Stimulated activated CD4-positive, alpha-beta T cell treated with anti-CD3 and anti-CD28 coated beads, Interleukin-1b, Interleukin-23, amount 100 ng/mL, for 24 hours (primary cell): ENCODE data around the gene TSC22D4.
"Not testable (repeated sequence)": the region's sequence is repeated elsewhere in the genome, so short reads cannot be mapped to it uniquely, and the experiment has no call there.

Source experiments
- DNase-seq, 4 experiments: peaks; one replicate each; pipeline ENCODE4 v3.0.0-alpha.2; 2020; ENCODE audit warnings: low read depth in 4 of 4, low spot score in 1 of 4

The TSC22D4 gene

DNA sequence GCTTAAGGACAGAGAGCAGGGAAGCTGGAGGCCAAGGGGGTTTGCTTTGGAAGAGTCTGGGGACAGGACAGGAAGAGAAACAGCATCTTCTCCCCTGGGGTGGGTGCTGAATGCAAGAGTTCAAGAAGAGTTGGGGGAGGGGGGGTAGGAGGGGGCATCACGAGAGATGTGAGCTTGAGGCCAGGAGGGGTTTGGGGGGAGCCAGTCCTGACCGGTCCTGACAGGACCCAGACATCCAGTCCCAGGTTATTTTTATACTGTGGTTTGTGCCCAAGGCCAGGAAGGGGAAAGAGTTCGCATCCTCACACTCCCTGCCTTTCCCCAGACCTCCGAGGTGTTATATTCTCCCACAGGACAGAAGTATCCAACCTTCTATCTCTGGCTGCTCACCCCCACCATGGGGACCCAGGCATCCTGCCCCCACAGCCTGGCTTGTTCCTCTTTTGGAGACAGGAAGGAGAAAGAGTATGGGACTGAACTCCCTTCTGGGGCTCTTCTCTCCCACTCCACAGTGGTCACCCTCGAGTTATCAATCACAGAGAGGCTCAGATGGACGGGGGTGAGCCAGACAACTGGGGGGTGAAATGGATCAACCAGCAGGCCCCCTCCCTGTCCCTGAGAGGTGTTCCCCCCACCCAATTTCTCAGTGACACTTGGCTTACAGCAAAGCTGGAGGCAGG, 2.8 kb downstream of the TSC22D4 start:
- DNase-seq, result no peak

DNA sequence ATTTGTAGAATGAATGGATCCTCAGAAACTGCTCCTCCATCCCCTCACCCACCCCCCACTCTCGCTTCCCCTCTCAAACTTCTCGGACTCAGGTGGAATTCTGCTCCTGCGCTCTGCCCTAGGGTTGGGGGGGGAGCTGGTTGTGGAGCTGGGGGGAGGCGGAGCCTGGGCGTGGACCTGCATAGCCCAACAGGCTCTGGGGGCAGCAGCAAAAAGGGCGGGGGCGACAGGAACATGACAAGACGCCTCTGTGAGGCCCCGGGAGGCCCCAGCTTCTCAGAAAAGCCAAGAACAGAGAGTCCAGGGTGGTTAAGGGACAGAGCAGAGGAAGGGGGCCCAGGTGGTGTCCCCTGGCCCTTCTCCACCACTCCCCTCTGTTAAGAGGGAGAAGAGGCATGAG, 3.5 kb downstream of the TSC22D4 start:
- no peak for DNase-seq

DNA sequence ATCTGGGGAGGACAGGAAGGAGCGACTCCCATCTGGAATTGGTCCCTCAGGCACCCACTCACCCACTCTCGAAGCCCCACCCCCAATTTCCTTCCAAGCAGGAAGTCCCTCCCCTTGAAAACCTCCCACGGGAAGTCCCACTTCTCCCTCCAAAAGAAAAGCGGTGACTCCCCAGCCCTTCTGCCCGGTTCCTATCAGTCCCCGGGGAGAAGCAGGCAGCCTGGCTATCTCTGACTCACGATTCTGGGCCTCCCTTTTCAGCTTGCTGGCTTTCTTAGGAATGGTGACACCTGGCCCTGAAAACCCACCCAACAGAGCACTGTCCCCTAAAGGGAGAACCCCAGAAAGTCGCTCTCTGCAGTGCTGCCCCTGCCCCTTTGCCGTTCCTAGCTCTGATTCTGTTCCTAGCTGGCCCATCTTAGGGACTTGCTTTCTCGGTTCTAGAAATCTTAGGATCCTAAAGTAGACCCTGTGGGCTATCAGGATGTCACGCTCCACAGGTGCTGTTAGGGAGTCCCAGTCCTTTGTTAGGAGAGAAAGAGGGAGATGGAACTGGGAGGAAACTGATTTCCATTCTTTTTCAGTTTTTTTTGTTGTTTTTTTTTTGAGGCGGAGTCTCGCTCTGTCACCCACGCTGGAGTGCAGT, 6.0 kb downstream of the TSC22D4 start:
- no peak for DNase-seq

DNA sequence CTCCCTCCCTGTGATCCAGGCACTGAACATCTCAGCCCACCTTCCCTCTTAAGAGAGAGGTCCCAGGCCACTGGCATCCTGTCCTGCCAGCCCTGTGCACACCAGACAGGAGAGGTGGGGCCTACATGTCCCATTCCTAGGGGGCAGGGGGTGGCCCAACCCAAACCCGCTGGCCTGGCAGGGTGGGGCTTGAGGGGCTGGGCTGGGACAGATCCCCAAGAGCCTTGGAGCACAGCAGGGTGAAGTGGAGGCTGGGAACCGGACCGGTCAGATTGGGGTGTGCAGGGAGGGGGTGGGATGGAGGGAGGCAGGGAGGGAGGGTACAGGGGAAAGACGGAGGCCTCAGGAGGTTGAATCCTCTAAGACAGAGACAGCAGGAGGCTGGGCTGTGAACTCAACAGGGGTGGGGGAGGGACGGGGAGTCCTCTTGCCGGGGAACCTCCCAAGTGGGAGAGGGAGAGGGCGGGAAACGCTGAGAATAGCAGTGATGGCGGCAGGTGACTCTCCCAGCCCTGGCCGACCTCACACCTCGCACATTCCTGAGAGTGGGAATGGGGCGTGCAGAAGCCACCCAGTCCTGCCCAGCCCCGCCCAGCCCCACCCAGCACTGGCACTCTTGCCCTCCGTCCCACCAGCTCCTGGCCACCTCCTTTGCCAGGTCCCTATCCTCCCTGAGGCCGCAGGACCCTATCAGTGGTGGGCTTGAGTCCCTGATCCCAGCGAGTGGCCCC, 6.7 kb downstream of the TSC22D4 start:
- DNase-seq, result no peak

DNA sequence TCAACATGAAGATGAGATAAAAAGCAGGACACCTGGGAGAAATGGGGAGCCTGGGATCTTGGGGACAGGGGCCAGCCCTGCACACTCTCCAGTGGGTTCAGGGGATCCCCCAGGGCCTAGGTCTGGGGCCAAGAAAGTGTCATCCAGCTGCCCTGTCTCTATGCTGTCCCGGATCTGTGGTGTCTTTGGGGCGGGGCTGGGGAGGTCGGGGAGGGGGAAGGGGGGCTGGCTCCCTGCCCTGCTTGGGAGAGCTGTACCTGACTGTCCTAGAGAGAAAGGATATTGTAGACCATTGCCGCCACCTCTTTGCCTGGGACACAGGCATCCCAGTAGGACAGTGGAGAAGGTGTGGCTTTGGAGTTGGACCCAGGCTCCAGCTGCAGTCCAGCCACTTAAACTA, 8.0 kb downstream of the TSC22D4 start:
- no peak for DNase-seq

DNA sequence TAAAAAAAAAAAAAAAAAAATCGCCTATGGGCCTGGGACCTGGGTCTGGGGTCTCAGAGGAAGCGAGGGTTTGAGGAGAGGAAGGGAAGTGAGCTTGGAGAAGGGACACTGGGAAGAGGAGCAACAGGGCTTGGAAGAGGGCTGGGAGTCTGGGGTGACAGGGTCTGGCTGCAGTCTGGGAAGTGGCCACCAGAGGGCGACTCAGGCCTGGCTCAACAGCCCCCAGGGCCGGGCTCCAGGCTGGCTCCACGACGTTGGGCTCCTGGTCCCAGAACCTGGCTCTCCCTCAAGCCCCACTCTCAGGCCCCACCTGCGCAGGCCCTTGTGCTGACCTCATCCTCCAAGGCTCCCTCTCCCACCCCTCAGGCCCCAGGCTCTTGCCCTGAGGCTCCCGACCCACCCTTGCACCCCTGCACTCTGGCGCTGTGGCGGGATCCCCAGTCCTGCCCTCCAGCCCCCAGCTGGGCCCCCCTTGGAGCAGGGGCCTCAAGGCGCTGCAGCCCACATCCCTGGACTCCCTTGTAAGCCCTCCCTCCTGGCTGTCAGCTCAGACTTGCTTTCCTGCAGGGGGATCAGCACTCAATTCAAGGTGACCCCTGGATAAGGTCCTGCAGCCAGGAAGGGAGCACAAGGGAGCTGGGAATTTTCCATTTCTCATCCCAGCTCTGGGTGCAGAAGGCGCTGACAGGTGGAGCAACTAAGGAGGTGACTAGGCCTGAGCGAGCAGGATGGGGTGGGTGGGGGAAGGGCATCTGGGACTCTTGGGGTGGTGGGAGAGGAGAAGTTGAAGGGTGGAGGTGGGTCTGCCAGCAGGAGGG, 9.6 kb downstream of the TSC22D4 start:
- peak; percentile 77 to 86 (median 80) for DNase-seq

DNA sequence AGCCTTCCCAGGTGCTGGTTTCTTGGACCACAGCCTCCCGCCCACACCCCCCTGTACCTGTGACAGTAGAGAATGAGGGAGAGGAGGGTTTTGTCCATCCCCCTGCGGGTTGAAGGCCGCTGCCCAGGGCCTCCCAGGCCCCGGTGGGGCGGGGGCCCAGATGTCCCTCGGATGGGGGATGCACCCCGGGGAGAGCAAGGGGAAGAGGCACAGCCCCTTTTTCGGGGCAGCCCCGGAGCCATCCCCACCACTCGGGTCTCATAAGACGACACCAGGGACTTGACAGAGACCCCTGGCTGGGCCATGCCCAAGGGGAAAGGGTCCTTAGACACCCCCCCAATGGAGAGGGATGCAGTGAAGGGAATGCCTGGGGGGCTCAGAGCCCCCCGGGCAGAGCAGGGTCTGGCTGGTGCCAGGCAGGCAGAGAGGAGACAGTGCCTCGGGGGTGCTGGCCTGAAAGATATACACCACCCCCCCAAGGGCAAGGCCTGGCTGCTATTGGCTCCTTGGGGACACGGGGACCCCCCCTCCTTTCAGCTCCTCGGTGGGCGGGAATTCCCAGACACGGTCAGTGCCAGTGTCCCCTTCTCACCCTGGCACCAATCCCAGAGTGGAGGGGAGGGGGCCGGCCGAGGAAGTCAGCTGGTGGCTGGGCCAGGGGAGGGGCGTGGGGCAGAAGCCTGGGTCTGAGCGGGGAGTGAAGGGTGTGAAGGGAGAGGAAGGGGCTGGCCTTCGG, 11.2 kb downstream of the TSC22D4 start:
- no peak for DNase-seq

DNA sequence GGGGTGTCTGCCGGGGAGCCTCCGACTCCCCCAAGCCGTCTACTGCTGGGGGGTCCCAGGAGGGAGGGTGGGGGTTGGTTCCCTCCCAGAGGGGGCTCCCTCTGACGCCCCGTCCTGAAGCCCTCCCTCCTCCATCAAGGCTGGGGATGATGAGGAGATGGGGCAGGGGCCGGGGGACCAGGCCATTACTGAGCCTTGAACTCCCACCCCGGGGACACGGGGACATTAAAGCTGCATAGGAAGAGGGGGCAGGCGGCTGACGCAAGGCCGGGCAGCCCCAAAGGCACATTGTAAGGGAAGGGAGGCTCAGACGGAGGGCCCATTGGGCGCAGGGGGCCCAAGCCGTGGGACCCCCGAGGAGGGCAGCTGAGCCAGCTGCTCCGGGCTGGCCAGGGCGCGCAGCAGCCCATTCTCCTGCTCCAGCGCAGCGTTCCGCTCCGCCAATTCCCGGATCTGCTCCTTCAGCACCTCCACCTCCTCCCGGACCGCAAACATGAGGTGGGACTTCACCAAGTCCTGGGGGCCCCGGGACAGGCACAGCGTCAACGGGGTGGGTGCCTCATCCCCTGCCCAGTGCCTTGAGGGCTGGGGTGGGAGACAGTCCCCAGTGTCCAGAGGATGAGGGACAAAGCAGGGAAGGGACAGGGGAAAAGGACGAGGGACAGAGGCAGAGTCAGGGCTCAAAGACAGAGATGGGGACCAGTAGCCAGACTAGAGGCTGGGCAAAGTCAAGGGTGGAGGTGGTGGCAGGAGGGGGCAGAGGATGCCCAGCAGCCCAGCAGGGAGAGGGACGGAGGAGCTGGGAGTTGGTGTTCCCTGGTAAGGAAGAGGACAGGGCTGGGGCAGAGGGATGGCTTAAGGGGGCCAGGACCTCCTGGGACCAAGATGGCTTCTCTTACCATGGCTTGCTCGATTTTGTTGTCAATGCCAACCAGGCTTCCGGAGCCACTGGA, 12.1 kb downstream of the TSC22D4 start:
- no peak for DNase-seq

DNA sequence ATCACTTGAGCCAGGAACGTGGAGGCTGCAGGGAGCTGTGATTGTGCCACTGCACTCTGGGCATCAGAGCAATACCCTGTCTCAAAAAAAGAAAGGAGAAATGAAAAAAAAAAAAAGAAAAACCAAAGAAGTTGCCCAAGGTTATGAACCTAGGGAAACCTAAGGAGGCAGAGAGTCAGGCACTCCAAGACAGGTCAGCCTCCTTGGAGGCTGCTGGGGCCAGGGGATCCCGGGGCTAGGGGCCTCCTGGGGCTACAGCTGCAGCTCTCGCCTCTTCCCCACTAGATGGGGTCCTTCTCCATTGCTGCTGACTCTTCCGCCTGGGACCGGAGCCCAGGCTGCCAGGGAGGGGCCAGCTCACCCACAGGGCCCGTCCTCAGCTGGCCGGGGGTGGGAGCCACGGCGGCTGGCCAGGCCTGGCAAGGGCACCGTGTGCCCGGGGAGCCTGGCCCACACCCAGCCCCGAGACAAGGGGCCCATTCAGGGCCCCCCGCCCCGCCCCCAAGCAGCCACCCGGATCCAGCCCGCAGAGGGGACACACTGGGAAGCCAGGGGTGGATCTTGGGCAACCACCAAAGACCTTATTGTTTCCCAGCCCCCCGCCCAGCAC, 13.2 kb downstream of the TSC22D4 start:
- DNase-seq, result no peak

DNA sequence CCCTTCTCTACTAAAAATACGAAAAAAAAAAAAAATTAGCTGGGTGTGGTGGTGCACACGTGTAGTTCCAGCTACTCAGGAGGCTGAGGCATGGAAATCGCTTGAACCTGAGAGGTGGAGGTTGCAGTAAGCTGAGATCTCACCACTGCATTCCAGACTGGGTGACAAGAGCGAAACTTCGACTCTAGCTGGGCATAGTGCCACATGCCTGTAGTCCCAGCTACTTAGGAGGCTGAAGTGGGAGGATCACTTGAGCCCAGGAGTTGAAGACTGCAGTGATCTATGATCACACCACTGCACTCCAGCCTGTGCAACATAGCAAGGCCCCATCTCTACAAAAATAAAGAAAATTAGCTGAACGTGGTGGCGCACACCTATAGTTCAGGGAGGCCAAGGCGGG, 13.7 kb downstream of the TSC22D4 start:
- DNase-seq, result no peak

DNA sequence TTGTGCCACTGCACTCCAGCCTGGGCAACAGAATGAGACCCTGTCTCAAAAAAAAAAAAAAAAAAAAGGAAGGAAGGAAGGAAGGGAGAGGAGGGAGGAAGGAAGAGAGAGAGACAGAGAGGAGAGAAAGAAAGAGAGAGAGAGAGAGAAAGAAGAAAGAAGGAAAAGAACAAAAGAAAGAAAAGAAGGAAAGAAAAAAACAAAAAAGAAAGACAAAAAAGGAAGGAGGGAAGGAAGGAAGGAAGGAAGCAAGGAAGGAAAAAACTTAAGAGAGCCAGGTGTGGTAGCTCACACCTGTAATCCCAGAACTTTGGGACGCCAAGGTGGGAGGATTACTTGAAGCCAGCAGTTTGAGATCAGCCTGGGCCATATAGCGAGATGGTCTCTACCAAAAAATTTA, 14.2 kb downstream of the TSC22D4 start:
- no peak for DNase-seq

DNA sequence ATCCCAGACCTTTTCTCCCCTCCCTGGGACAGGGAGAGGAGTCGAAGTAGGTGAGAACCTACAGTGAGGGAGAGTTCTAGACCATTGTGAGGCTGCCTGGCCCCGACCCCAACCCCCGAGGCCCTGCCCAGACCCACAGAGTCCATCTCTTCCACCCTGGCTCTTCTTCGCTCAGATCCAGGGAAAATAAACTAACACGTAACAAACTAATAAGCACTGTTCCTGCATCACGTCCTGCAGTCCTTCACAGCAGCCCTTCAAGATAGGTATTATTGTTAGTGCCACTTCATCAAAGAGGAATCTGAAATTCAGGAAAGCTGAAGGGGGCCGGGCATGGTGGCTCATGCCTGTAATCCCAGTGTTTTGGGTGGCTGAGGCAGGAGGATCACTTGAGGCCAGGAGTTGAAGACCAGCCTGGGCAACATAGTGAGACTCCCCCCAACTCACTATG, 14.8 kb downstream of the TSC22D4 start, which contains the start of gene SPACDR:
SPACDR (minus strand) TSS at position 51 of the 451 bp plus-strand sequence. CDS start 235 bp downstream, outside the sequence.
- no peak for DNase-seq

DNA sequence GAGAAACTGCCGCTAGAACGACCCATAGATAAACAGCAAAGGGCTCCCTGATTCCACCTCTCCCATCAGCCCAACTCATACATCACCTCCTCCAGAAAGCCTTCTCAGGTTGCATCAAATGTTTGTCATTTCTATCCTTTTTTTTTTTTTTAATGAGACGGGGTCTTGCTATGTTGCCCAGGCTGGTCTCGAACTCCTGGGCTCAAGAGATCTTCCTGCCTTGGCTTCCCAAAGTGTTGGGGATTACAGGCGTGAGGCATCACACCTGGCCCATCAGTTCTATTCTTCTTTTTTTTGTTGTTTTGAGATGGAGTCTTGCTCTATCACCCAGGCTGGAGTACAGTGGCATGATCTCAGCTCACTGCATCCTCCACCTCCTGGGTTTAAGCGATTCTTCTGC, 22.0 kb downstream of the TSC22D4 start:
- DNase-seq, result no peak

DNA sequence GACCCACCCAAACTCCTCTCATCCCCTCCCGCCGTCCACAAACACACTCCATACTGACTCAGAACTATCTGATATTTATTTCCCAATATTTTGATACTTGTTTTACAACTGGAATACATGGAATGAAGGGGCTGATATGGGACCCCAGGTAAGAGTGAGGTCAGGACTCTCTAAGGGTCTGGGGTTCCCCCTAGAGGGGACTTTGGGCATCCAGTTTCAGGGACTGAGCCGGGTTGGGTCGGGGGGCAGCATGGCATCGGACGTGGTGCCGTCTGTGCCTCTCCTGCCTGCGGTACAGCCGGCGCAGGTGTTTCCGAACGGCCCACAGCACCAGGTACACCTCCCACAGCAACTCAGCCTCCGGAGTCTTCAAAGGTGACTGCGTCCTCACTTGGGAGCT, 22.5 kb downstream of the TSC22D4 start:
- DNase-seq, result no peak

DNA sequence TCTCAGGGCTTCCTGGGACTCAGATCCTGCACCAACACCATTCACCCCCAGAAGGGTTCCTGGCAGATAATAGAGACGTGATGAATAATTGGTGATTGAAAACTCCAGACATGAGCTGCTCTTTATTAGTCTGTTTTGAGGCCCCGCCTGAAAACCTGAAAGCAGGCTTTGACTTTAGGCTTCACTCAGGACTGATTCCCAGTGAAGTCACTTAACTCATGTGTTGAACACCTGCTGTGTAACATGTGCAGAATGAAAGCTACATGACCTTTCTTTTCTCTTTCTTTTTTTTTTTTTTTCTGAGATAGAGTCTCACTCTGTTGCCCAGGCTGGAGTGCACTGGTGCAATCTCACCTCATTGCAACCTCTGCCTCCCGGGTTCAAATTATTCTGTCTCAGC, 23.8 kb downstream of the TSC22D4 start:
- DNase-seq, result no peak

DNA sequence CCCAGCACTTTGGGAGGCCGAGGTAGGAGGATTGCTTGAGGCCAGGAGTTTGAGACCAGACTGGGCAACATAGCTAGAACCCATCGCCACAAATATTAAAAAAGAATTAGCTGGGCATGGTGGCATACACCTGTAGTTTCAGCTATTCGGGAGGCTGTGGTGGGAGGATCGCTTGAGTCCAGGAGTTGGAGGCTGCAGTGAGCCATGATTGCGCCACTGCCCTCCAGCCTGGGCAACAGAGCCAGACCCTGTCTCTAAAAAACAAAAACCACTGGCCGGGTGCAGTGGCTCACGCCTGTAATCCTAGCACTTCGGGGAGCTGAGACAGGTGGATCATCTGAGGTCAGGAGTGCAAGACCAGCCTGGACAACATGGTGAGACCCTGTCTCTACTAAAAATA, 25.2 kb downstream of the TSC22D4 start:
- DNase-seq, result not testable (repeated sequence)

DNA sequence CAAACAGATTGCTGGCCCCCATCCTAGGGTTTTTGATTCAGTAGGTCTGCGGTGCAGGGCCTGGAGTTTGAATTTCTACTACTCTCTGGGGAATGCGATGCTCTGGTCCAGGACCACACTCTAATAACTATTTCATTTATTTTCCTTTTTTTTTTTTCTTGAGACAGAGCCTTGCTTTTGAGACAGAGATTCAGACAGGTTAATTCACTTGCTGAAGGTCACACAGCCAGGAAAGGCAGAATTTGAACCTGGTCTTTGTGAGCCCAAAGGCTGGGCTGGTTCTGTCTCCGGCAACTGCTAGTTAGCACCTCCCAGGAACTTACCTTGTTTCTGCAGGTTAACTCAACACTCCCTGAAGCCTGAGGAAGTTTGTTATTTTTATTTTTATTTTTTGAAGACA, 26.5 kb downstream of the TSC22D4 start:
- DNase-seq, result no peak

DNA sequence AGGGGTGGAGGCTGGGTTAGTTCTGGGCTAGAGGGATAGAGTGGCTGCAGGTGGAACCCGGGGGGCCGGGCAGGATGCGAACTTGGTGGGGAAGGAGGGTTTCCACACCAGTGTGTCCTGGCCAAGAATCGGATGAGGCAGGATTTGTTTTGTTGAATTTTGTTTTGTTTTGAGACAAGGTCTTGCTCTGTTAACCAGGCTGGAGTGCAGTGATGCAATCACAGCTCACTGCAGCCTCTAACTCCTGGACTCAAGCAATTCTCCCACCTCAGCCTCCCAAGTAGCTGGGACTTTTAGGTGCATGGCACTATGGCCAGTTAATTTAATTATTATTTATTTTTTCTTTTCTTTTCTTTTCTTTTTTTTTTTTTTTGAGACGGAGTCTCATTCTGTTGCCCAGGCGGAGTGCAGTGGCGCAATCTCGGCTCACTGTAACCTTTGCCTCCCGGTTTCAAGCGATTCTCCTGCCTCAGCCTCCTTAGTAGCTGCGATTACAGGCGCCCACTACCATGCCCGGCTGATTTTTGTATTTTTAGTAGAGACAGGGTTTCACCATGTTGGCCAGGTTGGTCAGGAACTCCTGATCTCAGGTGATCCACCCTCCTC, 29.7 kb downstream of the TSC22D4 start:
- DNase-seq, result no peak

DNA sequence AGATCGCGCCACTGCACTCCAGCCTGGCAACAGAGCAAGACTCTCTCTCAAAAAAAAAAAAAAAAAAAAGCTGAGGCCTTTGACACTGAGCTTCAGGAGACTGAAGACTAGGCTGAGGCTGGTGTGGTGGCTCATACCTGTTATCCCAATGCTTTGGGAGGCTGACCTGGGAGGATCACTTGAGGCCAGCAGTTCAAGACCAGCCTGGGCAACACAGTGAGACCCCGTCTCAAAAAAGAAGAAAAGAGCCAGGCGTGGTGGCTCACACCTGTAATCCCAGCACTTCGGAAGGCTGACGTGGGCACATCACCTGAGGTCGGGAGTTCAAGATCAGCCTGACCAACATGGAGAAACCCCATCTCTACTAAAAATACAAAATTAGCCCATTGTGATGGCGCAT, 31.7 kb downstream of the TSC22D4 start:
- not testable (repeated sequence) for DNase-seq
